GM19193 (cell line): ENCODE measurements around the gene ZC3H12D.

Experiments used
- POLR2A ChIP-seq: IDR thresholded peaks from 4 replicates; pipeline ENCODE4 v1.6.1; 2011; ENCODE audit not compliant: insufficient read depth, insufficient read length; ENCODE audit errors: extremely low read depth

The ZC3H12D gene

DNA sequence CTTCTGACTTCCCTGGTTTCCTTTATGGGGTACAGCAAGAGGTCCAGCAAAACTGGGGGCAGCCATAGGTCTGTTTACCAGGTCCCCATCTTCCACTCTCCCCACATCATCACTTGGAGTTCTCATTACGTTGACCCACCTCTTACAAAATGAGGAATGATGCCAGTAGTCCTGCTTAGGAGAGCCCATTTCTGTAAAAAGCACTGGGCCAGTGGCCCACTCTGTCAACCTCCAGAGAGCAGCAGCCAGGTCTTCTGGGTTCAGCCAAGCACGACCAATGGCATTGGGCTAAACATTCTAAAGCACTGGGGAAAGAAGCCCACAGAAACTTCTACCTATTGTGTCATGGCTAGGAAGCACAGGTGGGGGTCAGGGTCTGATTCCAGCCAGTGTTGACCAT, 13.9 kb downstream of the ZC3H12D start:
- TF ChIP-seq POLR2A, result no peak

DNA sequence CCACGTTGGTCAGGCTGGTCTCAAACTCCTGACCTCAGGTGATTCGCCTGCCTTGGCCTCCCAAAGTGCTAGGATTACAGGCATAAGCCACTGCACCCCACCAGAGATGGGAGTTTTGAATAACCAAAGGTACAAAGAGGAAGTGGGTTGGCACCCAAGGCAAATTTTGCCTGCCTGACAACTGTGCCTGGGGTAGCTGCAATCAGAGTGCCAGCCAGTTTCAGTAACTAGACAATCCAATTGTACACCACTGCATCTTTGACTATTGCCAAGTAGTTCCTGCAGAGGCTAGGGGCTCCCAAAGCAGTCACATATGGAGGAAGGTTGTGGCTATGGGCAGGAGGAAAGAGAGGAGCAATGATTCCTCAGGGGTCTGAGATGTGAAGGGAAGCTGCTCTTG, 16.6 kb downstream of the ZC3H12D start:
- TF ChIP-seq POLR2A, result no peak

DNA sequence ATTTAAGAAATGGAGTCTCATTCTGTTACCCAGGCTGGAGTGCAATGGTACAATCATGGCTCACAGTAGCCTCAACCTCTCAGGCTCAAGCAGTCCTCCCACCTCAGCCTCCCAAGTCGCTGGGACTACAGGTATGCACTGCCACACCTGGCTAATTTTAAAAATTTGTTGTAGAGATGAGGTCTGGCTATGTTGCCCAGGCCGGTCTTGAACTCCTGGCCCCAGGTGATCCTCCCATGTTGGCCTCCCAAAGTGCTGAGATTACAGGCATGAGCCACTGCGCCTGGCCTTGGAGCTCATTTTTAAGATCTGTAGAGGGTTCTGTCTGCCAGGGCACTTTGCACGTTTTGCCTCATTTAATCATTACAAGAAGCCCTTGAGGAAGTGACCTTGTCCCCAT, 17.5 kb downstream of the ZC3H12D start:
- TF ChIP-seq POLR2A, result no peak

DNA sequence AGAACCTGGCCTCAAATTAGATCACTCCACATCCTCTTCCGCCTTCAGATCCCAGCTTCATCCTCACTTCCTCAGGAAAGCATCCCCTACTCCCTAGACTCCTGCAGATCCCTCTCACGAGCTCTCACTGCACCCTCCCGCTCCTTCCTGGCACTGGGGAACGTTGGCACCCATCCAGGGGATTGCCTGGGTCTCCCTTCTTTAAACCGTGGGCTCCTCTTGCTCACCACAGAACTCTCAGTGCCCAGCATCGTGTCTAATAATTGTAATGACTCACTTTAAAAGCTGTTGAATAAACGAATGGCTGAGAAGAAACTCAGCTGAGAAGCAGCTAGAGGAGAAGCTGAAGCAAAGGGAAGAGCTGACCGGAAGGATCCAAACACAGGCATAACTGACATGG, 20.4 kb downstream of the ZC3H12D start:
- no peak for TF ChIP-seq POLR2A

DNA sequence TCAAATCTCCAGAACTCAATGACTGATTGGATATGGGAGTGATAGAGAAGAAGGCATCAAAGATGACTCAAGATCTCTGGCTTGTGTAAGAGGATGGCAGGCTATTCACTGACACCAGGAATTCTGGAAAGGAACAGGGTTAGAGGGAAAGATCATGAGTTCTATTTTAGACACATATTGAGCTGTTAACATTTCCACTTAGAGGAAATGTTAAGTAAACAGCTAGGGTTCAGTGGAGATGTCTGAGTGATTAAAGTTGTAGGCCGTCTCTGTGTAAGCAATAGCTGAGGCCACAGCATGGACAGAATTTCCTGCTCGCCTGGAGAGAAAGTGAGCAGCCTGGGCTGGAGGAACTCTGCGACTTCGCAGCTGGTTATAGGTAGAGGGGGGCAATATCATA, 21.0 kb downstream of the ZC3H12D start:
- no peak for TF ChIP-seq POLR2A

DNA sequence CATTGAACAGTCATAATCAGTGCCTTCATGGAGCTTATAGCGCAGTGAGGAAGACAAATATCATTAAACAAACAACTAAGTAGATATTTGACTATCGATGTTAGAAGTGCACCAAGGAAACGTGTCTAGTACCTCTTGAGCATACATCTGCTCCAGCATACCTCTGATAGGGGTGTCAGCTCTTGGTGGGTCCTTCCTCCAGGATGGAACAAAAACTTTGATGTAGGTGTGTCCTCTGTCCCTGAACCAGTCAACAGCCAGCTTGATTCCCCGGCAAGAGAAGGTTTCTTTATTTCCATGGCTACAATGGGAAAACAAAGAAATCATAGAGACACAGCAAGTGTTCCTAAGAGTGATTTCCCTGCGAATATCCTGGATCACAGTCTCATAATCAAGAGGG, 23.1 kb downstream of the ZC3H12D start:
- no peak for TF ChIP-seq POLR2A

DNA sequence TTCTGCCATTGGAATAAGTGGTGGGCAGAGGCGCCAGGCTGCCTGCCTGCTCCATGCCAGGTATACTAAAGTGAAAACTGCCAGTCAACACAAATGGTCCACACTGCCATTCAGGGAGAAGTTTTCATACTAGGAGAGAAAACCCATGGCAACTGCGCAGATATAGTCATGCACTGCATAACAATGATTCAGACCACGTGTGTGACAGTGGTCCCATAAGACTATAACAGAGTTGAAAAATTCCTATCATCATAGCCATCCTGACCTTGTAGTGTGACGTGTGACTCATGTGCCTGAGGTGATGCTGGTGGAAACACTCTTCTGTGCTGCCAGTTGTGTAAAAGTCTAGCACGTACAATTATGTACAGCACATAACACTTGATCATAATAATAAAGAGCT, 25.1 kb downstream of the ZC3H12D start:
- TF ChIP-seq POLR2A, result no peak

DNA sequence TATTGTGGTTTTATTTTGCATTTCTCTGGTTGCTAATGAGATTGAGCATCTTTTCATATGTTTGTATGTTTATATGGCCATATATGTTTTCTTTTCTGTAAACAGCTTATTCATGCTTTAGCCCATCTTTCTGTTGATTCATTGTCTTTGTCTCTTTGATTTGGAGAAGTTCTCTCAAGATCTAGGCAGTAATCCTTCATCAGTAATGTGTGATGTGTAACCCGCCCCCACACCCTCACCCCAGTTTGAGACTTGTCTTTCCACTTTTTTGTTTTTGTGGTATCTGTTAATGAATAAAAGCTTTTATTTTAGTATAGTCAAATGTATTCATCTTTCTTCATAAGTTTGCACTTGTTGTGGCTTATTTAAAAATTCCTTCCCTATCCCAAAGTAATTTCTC, 26.0 kb downstream of the ZC3H12D start:
- TF ChIP-seq POLR2A, result no peak

DNA sequence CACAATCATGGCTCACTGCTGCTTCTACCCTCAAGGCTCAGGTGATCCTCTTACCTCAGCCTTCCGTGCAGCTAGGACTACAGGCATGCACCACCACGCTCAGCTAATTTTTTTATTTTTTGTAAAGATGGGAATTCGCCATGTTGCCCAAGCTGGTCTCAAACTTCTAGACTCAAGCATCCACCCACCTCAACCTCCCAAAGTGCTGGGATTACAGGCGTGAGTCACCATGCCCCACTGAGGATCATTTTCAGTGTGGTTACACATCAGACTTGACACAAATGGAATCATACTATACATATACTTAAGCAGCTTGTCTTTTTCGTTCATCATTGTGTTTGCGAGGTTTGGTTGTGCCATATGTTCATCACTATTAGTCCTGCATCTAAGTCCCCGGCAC, 26.6 kb downstream of the ZC3H12D start:
- TF ChIP-seq POLR2A, result no peak

DNA sequence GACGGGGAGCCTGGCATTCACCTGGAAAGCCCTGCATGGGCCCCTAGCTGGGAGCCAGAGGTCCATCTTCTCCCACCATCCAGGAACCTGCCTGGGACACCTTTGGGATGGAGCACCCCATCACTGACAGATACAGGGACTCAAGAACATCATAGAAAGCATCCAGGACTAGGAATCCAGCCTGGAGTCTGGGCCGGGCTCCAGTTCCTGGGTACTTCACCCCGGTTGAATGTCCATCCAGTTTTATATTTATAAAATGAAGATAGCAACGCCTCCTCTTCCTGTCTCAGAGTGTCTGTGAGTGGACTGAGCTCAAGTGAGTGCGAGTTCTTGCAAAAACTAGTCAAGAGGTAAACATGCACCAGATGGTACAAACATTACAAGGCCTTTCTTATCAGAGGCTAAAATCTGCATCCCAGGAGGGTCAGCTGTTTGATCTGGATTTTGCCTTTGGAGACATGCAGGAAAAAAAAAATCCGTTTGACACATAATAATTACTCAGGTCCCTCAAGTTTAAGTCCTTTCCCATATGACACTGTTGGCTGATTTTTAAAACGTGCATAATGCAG, 27.4 kb downstream of the ZC3H12D start:
- TF ChIP-seq POLR2A, result no peak

DNA sequence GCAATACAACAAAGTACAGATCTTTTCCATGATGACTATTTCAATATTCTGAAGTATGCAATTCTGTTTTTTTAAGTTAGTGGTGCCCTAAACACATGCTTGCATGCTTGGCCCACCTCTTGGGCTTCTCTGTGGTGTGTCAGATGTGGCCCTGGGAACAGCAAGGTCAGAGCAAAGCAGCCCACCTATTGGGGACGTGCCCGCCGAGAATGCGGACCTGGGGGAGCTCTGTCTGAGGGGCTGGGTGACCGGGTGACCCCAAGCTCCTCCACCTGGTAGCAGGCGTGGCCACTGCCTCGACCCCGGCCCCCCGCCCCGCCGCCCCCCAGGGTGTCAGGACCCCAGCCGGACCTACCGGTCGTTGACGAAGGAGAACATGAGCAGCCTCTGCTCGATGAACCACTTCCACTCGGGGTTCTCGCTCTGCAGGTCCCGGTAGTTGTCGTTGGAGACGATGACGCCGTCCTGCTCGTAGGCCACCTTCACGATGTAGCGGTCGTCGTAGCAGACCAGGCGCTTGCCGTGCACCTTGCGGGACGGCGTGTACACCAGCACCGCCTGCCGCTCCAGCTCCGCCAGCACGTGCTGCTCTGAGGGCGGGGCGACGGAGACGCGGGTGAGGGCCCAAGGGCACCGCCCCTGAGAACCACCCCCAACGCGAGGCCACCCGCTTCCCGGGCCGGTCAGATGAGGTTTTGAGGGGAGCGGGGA, 28.3 kb downstream of the ZC3H12D start:
- no peak for TF ChIP-seq POLR2A

DNA sequence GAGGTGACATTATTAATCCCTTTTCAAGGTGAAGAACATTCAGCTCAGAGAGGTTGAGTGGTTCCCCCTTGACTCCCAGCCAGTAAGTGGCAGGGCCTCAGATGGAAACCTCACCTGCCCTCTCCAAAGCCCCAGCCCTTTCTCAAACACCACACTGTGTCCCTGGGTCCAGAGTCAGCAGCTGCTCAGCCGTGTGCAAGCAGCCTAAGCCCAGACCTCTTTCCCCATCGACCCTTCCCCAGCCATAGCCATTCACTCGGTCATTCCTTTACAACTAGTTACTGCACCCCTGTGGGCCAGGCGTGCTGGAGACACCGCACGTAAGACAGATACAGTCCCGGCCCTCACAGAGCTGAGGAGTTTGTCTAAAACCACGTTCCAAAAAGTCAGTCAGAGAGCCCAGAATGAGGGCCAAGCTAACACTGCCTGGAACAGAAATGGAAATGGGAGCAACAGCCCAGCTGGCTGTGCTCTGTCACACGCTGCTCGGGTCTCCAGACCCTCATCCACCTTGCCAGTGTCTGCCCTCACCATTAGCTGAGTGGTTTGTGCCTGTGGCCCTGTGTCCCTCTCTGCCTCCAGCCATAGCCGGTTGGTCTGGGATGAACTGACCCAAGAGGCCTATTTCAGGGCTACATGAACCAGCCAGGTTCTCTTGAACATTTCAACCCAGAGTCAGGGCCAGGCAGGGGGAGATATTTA, 29.6 kb downstream of the ZC3H12D start:
- TF ChIP-seq POLR2A, result no peak

DNA sequence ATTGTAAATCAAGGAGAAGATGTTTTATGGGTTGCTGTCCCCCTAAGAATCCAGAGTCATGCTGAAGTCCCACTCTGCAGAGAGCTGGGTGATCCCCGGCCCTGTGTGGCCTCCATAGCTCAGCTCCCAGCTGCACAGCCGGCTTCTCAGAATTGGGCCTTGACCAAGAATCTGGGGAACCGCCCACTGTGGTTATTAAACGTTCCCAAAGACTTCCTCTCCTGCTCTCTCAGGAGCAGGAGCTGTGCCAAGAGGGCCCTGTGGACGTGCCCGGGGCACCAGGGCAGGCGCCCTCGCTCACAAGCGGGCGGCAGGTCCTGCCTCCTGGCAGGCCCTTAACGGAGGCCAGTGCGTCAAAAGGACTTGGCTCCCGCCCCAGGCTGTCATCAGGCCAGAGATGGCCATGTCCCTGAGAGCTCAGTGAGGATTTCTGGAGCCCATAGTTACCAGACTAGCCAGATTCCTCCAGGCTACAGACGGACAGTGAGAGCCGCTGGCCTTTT, 30.4 kb downstream of the ZC3H12D start:
- TF ChIP-seq POLR2A, result no peak

DNA sequence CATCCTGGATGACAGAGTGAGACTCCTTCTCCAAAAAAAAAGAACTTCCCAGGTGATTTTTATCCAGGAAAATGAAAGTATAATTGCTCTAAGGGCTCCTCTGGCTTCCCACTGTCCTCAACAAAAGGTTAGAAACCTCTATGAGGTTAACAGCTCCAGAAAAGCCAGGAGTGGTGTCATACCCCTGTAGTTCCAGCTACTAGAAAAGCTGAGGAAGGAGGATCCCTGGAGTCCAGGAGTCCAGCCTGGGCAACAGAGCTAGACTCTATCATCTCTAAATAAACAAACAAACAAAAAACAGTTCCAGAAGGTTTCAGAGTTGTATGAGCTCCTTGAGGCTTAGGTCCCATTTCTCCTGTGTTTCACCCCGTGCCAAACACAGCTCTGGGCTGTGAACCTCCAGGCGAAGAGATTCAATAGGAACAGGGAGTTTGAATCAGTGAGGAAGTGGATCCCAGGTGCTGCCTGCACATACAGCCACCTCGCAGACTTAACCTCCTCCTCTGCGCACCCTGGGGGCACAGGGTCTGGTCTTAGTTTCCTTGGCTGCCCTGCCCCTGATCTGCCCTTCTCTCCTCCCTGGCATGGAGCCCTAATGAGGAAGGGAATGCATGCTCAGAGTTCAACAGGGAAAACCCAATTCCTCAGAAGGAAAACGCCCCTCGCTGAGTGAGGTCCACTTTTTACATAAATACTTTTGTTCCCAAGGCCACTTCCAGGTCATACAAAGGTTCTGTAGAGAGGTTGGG, 31.0 kb downstream of the ZC3H12D start:
- TF ChIP-seq POLR2A, result no peak
